HG03521 (cell line): ENCODE results near the gene IL11RA.
"Not testable (repeated sequence)": the region's sequence is repeated elsewhere in the genome, so short reads cannot be mapped to it uniquely, and the experiment has no call there.

Experiments
- ATAC-seq: cut with Tn5 transposase; IDR thresholded peaks from one replicate; pipeline ENCODE4 v1.9.1; 2021; ENCODE audit warnings: mild to moderate bottlenecking, moderate library complexity; ENCODE audit not compliant: unreplicated experiment

IL11RA gene

DNA sequence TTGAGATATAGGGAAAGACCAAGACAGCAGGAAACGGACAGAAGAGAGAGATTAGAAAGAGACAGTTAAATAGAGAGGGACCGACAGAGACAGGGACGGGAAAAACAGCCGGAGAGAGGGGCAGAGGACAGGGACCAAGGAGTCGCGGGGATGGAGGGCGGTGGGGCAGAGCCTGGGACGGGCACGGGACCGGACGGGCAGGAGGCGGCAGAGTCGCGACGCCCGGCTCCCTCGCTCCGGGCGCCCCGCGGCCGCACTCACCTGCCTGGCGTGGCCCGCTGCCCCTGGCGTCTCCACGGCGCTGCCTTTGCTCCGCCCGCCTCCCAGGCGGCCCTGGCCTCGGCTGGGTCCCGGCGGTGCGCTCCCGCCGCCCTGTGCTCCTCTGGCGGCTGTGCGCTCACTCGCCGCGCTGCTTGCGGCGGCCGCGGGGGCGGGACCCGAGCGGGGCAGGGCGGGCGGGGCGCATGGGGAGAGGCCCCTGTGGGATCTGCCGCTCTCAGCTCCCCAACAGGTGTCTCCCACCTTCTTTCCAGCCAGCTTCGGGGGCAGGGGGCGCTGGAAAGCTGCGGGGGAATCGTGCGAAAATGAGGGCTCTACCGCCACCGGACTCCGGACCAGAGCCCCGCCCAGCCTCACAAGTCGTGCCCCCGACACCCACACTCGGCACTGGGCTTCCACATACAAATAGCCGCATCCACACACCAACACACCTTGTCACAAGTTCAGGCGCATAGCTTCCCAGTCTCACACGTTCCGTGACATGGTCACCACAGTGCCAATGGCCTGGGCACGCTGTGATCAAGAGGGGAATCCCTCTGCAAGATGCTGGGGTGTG, 23.1 kb upstream of the IL11RA start, which contains the start of gene ARID3C:
Gene ARID3C (minus strand): TSS at position 411 of the 835 bp plus-strand sequence. CDS start 1,052 bp downstream, outside the sequence.
- ATAC-seq: no peak

DNA sequence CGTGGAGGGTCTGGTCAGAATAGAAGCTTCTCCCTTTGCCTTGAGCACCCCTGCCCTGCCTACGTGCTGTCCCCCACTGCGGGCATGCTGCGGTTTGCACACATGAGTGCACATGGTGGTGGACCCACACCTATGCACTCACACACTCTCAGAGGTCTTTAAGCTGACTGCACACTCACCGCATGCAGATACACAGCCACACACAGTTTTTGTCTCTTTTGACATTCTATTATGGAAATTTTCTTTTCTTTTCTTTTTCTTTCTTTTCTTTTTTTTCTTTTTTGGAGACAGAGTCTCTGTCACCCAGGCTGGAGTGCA, 22.5 kb upstream of the IL11RA start:
- ATAC-seq: no peak

DNA sequence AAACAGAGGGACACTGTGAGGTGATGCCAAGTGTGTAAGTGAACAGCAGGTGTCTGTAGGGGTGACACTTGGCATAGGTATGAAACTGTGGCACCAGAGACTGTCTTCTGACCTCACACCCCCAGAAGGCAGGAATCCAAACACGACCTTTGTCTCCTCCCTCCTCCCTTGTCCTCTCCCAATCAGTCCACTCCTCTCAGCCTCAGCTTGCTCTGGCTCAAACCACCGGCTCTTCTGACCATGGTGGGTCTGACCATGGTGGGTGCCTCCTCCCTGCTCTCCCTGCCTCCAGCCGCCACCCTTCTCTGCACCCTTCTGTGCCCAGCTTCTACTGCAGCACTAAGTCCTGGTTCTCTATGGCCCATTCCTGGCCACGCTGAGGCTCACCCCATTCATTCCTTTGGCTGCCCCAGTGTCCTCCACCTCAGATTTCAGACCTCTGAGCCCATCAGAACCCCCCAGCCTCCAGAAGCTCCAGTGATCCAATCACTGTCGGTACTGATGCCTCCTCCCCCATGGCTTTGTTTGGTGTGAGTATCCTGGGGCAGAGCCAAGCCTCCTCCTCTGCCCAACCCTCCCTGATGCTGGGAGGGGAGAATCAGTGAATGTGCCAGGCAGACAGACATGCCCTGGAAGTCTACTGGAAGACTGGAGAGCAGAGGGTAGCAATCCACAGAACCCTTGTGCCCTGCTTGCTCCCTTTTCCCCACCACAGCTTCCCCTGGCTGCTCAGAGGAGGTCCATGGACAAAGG, 21.4 kb upstream of the IL11RA start:
- ATAC-seq: no peak

GRCh38 chr9:34633166-34633565, 18.8 kb upstream of the IL11RA start:
- ATAC-seq: no peak

GRCh38 chr9:34633851-34634550, 18.0 kb upstream of the IL11RA start:
- no peak for ATAC-seq

DNA sequence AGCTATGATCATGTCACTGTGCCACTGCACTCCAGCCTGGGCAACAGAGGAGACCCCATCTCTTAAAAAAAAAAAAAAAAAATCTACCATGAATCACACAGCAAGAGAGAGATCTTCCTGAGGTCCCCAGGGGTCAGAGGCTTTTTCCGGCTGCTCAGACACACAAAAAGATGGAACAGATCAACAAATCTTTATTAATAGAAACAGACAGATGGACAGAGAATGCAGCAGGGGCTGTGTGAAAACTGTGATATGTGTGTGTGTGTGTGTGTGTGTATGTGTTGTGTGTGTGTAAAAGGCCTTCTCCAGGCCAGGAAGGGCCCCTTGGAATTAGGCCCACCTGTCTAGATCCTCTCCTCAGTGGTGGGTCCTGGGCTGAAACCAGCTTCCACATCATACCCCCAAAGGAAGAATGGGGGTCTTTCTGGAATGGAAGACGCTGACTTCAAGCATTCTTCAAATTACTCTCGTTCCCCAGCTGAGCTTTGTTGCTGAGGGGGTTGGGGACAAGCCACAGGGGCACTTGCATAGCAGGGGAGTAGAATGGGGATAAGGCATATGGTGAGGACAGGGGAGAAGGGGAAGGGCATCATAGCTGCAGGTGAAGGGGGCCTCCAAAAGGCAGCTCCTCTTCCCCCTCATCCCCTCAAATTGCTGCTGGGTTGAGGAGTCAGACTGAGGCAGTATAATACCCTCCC, 17.3 kb upstream of the IL11RA start:
- ATAC-seq: no peak

DNA sequence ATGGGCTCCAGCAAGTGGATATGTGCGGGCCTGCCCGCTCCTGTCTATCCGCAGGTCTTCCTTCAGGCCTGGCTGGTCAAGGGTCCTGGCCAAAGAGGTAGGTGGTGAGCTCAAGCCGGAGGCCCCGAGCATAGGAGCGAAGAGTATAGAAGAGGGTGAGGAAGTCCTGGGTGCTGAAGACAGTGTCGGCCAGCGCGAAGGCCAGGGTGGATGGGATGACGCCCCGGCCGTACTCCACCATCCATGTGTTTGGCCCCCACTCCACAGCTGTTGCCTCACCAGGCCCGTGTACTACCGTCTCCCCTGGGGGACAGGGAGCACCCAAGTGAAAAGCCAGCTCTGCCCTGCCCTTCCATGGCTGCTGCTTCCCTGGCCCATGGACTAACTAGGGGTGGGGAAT, 16.4 kb upstream of the IL11RA start:
- no peak for ATAC-seq

GRCh38 chr9:34636791-34637355, 15.1 kb upstream of the IL11RA start:
- ATAC-seq: peak; percentile 6

DNA sequence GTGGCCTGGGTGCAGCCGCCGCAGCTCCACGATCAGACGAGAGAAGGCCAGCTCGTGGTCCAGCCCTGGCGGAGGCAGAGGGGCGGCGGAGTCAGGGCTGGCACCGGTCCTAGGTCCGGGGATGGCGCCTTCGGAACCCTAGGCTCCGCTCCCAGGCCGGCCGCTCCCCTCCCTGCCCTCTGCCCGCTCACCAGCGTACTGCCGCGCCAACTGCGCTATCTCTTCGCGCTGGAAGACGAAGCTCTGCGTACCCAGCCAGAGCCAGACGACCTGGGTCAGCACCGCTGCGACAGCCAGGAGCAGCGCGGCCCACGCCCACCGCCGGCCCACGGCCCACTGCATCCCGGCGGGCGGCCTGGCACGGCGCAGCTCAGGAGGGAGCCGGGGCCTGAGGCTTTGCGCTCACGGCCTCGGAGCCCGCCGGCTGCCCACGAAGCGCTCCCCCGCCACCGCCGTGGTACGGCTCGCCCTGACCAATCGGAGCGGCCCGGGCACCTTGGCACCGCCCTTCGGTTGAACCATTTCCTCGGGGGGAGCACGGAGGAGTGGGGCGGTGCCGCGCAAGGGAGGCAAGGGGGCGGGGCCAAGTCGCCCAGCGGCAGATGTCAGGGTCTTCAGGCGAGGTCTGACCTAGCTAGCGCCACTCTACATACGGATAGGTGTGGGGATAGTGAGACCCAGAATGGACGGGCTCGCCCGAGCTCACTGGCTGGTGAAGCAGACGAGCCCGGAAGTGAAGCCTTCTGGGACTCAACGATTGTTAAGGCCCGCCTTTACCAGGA, 14.4 kb upstream of the IL11RA start, which contains the start of gene SIGMAR1:
Gene SIGMAR1 (minus strand): TSS at position 432 of the 782 bp plus-strand sequence. CDS start 90 bp downstream, at position 342.
- peak; percentile 79 for ATAC-seq

- ATAC-seq: no peak
These were observed 13.9 kb upstream of the IL11RA start for GRCh38 chr9:34638138-34638445.

- ATAC-seq: not testable (repeated sequence)
These were observed 12.7 kb upstream of the IL11RA start for GRCh38 chr9:34639322-34639721.

- ATAC-seq: no peak
These were observed 9.3 kb upstream of the IL11RA start for GRCh38 chr9:34642679-34643078.

DNA sequence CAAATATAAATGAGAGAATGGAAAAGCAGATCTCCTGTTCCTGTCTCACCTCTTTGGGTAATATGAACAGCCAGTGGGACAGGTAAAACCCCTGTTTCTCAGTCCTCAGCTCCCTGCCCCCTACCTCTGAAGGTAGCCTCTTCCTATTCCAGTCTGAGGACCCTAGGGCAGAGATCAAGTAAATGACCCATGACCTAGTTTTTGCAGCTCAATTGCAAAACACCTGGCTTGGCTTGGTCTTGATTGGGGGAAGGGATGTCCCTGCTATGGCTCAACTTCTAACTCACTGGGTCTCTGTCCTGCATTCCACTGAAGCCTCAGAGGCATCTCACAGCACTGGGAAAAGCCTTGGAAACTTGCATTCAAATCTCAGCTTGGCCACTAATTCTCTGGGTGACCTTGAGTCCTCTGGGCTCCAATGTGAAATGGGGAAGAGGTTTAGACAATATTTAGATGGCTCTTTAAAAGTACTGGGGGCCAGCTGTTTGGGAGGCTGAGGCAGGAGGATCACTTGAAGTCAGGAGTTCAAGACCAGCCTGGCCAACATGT, 7.1 kb upstream of the IL11RA start:
- no peak for ATAC-seq

DNA sequence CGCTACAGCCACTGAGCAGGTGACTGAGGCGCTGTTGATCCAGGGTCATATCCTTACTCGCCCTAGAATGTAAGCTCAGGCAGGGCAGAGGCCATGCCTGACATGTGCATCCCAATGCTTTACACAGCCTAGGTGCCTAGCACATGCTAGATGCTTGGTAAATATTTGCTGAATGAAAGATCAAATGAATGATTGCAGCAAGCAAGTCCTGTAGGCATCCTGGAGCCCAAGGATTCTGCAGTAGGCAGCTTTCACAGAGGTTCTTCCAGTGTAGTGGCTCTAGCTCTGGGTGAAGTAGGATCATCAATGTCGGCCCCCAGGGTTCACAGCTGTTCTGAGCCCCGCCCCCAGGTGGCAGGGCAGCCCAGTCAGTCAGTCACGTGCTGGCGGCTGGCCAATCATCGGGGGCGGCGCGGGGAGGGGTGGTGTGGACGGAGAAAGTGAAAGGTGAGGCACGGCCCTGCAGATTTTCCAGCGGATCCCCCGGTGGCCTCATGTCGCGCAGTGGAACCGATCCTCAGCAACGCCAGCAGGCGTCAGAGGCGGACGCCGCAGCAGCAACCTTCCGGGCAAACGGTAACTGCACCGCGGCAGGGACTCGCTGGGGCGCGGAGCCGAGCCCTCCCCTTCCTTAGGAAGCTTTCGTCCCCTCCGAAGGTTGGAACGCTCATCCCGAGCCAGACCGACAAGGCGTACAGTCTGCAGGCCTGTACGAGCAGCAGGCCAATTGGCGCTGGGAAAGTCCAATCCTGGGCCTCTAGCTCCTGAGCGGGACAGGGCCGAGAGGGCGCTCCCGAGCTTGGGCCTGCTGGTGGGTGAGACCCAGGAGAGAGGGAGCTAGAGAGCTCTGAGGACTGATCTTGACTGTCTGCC, 5.5 kb upstream of the IL11RA start, which contains the start of gene GALT:
Gene GALT (plus strand): TSS at position 465 of the 873 bp plus-strand sequence. CDS start 30 bp downstream, at position 495.
- peak; percentile 90 for ATAC-seq

DNA sequence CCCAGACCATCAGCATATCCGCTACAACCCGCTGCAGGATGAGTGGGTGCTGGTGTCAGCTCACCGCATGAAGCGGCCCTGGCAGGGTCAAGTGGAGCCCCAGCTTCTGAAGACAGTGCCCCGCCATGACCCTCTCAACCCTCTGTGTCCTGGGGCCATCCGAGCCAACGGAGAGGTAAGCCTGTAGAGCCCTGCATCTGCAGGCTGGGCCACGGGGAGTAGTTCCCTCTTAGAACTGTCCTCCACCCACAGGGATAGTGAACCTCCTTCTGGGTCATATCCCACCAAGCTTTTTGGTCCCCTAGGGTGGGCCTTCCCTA, 4.9 kb upstream of the IL11RA start:
- ATAC-seq: no peak

GRCh38 chr9:34647651-34648050, 4.3 kb upstream of the IL11RA start:
- no peak for ATAC-seq

GRCh38 chr9:34648673-34649072, 3.3 kb upstream of the IL11RA start:
- no peak for ATAC-seq

GRCh38 chr9:34650816-34651215, 1.2 kb upstream of the IL11RA start:
- no peak for ATAC-seq

- ATAC-seq: no peak
These were observed 664 bp upstream of the IL11RA start for GRCh38 chr9:34651321-34651720.
